GM12864 (cell line): ENCODE measurements around the gene GRPEL2.

Experiments
- DNase-seq: peaks from one replicate; pipeline ENCODE4 v3.0.0-alpha.2; 2011; ENCODE audit warnings: low read depth
- H3K4me3 ChIP-seq: 2 replicates; pipeline ENCODE4 v1.5.1; 2011; ENCODE audit warnings: mild to moderate bottlenecking, low read depth, low read length, control low read depth
- CTCF ChIP-seq: IDR thresholded peaks from 2 replicates; pipeline ENCODE4 v1.5.1; 2011; ENCODE audit warnings: low read depth, mild to moderate bottlenecking, moderate library complexity, low read length, control low read depth, inconsistent platforms; ENCODE audit errors: missing control alignments

The GRPEL2 gene

GRCh38 chr5:149301049-149301743 is 44.1 kb upstream of the GRPEL2 start:
- no peak for TF ChIP-seq CTCF
- no peak overlapping the region for H3K4me3 ChIP-seq
- no peak for DNase-seq

GRCh38 chr5:149301744-149302380 is 43.4 kb upstream of the GRPEL2 start:
- no peak for DNase-seq
- H3K4me3 ChIP-seq = no peak overlapping the region
- no peak for TF ChIP-seq CTCF

- no peak for TF ChIP-seq CTCF
- no peak for DNase-seq
- no peak overlapping the region for H3K4me3 ChIP-seq
These were observed 42.7 kb upstream of the GRPEL2 start for GRCh38 chr5:149302641-149303040.

- TF ChIP-seq CTCF = no peak
- no peak for DNase-seq
- H3K4me3 ChIP-seq = no peak overlapping the region
These were observed 42.1 kb upstream of the GRPEL2 start for GRCh38 chr5:149303210-149303609.

- DNase-seq = no peak
- H3K4me3 ChIP-seq = no peak overlapping the region
- no peak for TF ChIP-seq CTCF
These were observed 40.9 kb upstream of the GRPEL2 start for GRCh38 chr5:149304195-149305078.

- no peak for DNase-seq
- TF ChIP-seq CTCF = no peak
- H3K4me3 ChIP-seq = no peak overlapping the region
These were observed 35.9 kb upstream of the GRPEL2 start for GRCh38 chr5:149309354-149309753.
